Esophagus (tissue), 2 donors: ENCODE data around the gene SAV1. TPM values are rescaled to one million over a fixed set of nuclear protein-coding genes. Genes with fewer than 3 reads are reported as not detected.

ENCODE experiments used
- H3K27ac ChIP-seq, 2 donors: one replicate each; pipeline ENCODE4 v1.5.1; 2013; ENCODE audit warnings: low read depth in 2 of 2, mild to moderate bottlenecking in 2 of 2, inconsistent platforms in 1 of 2, low read length in 1 of 2, moderate library complexity in 1 of 2
- H3K27me3 ChIP-seq, 2 donors: one replicate each; pipeline ENCODE4 v1.6.1; 2013; ENCODE audit warnings: low read length in 2 of 2, control low read depth in 1 of 2, mild to moderate bottlenecking in 1 of 2; ENCODE audit not compliant: insufficient read depth in 2 of 2, control insufficient read depth in 1 of 2
- H3K36me3 ChIP-seq, 2 donors: one replicate each; pipeline ENCODE4 v1.6.1; 2013; ENCODE audit warnings: low read length in 1 of 2; ENCODE audit not compliant: control insufficient read depth in 2 of 2, insufficient read depth in 2 of 2
- H3K4me1 ChIP-seq, 2 donors: one replicate each; pipeline ENCODE4 v1.6.1; 2013; ENCODE audit warnings: low read length in 1 of 2; ENCODE audit not compliant: control insufficient read depth in 2 of 2, insufficient read depth in 2 of 2
- H3K4me3 ChIP-seq, 2 donors: one replicate each; pipeline ENCODE4 v1.5.1; 2013; ENCODE audit warnings: low read length in 2 of 2, mild to moderate bottlenecking in 2 of 2, low read depth in 1 of 2, moderate library complexity in 1 of 2
- H3K9me3 ChIP-seq, 2 donors: one replicate each; pipeline ENCODE4 v1.6.1; 2013; ENCODE audit warnings: mild to moderate bottlenecking in 2 of 2, low read depth in 1 of 2, low read length in 1 of 2, moderate library complexity in 1 of 2; ENCODE audit not compliant: control insufficient read depth in 2 of 2, insufficient read depth in 1 of 2
- WGBS, 2 donors: extraction: QIAGEN DNeasy Blood & Tissue Kit; methylation state at CpG; one replicate each; pipeline ENCODE4 v1.1.7; 2013; 5-methylcytosine and 5-hydroxymethylcytosine counted together
- polyA plus RNA-seq, 2 donors: library from polyadenylated mRNA; stranded (reverse); fragments of 200-250 nt; gene quantifications; one replicate each; pipeline ENCODE4 v1.2.3, GENCODE V29; 2013
- donor health status: healthy with polysubstance abuse.
- donor health status: Bipolar disorder and iron deficiency.

SAV1 gene
- polyA plus RNA-seq, 2 donors = 8.6 to 10.0 TPM

GRCh38 chr14:50679674-50680073 lies 11.6 kb upstream of the SAV1 start:
- Histone ChIP-seq H3K27ac (no peak overlapping the region), H3K9me3 (no peaks in the 10 kb centered on the region), H3K27me3 (no peaks in the 10 kb centered on the region), H3K36me3 (no peaks in the 10 kb centered on the region), H3K4me1 (no peaks in the 10 kb centered on the region), H3K4me3 (no peak overlapping the region)

- Histone ChIP-seq H3K4me1 (no peaks in the 10 kb centered on the region), H3K9me3 (no peaks in the 10 kb centered on the region), H3K27me3 (peaks cover 0 to 2% of the 10 kb centered on the region in 2 donors), H3K27ac (no peak overlapping the region), H3K36me3 (no peaks in the 10 kb centered on the region), H3K4me3 (no peak overlapping the region)
- WGBS, 2 donors = 78 to 80% methylated on average over 5 of the region's 5 CpGs
Observed at GRCh38 chr14:50678163-50678562, 10.1 kb upstream of the SAV1 start.

GRCh38 chr14:50677527-50678063 lies 9.5 kb upstream of the SAV1 start:
- 21 to 36% methylated on average over 5 of the region's 5 CpGs for WGBS, 2 donors
- Histone ChIP-seq H3K4me3 (peak overlapping the region in 1 of 2 donors; percentile 7), H3K27me3 (peaks cover 0 to 2% of the 10 kb centered on the region in 2 donors), H3K9me3 (no peaks in the 10 kb centered on the region), H3K4me1 (no peaks in the 10 kb centered on the region), H3K27ac (no peak overlapping the region), H3K36me3 (no peaks in the 10 kb centered on the region)

GRCh38 chr14:50676814-50677516 lies 8.9 kb upstream of the SAV1 start:
- H3K4me1 ChIP-seq = no peaks in the 10 kb centered on the region
- no peak overlapping the region for H3K27ac ChIP-seq
- whole genome bisulfite sequencing, 2 donors = 73 to 75% methylated on average over 7 of the region's 7 CpGs
- no peaks in the 10 kb centered on the region for H3K9me3 ChIP-seq
- peaks cover 0 to 2% of the 10 kb centered on the region in 2 donors for H3K27me3 ChIP-seq
- H3K36me3 ChIP-seq = no peaks in the 10 kb centered on the region
- peak overlapping the region in 1 of 2 donors; percentile 7 for H3K4me3 ChIP-seq

GRCh38 chr14:50675597-50675996 lies 7.5 kb upstream of the SAV1 start:
- H3K4me1 ChIP-seq = no peaks in the 10 kb centered on the region
- no peak overlapping the region for H3K4me3 ChIP-seq
- H3K36me3 ChIP-seq = no peaks in the 10 kb centered on the region
- H3K27me3 ChIP-seq = peaks cover 0 to 2% of the 10 kb centered on the region in 2 donors
- WGBS, 2 donors = 81 to 83% methylated on average over 2 of the region's 2 CpGs
- H3K9me3 ChIP-seq = no peaks in the 10 kb centered on the region
- H3K27ac ChIP-seq = no peak overlapping the region

- H3K36me3 ChIP-seq = no peaks in the 10 kb centered on the region
- no peak overlapping the region for H3K4me3 ChIP-seq
- peaks cover 0 to 2% of the 10 kb centered on the region in 2 donors for H3K27me3 ChIP-seq
- WGBS, 2 donors = 92 to 94% methylated on average over 6 of the region's 6 CpGs
- H3K9me3 ChIP-seq = no peaks in the 10 kb centered on the region
- H3K4me1 ChIP-seq = no peaks in the 10 kb centered on the region
- no peak overlapping the region for H3K27ac ChIP-seq
Observed at GRCh38 chr14:50670866-50671256, 2.8 kb upstream of the SAV1 start.

GRCh38 chr14:50670196-50670865 lies 2.2 kb upstream of the SAV1 start:
- Histone ChIP-seq H3K4me3 (no peak overlapping the region), H3K27ac (no peak overlapping the region), H3K9me3 (no peaks in the 10 kb centered on the region), H3K36me3 (no peaks in the 10 kb centered on the region), H3K27me3 (peaks cover 0 to 2% of the 10 kb centered on the region in 2 donors), H3K4me1 (no peaks in the 10 kb centered on the region)
- 89 to 90% methylated on average over 10 of the region's 10 CpGs for WGBS, 2 donors

GRCh38 chr14:50669441-50669986 lies 1.4 kb upstream of the SAV1 start:
- no peak overlapping the region for H3K27ac ChIP-seq
- H3K4me1 ChIP-seq = no peaks in the 10 kb centered on the region
- no peak overlapping the region for H3K4me3 ChIP-seq
- 90 to 93% methylated on average over 4 of the region's 4 CpGs for WGBS, 2 donors
- no peaks in the 10 kb centered on the region for H3K36me3 ChIP-seq
- H3K27me3 ChIP-seq = peaks cover 0 to 2% of the 10 kb centered on the region in 2 donors
- no peaks in the 10 kb centered on the region for H3K9me3 ChIP-seq

GRCh38 chr14:50668826-50669143 lies 679 bp upstream of the SAV1 start:
- H3K27me3 ChIP-seq = peaks cover 0 to 2% of the 10 kb centered on the region in 2 donors
- H3K27ac ChIP-seq = peak overlapping the region in 1 of 2 donors; percentile 93
- no peaks in the 10 kb centered on the region for H3K36me3 ChIP-seq
- H3K4me1 ChIP-seq = no peaks in the 10 kb centered on the region
- no peaks in the 10 kb centered on the region for H3K9me3 ChIP-seq
- WGBS, 2 donors = 8% methylated on average over 6 of the region's 6 CpGs
- H3K4me3 ChIP-seq = peak overlapping the region in 1 of 2 donors; percentile 89
